ENCODE data around the gene SELENOS. TPM values are rescaled to one million over a fixed set of nuclear protein-coding genes. Genes with fewer than 3 reads are reported as not detected.

The SELENOS gene
- total RNA-seq, result 56.2 and 75.4 TPM in 2 replicates

- DNase-seq (ENCODE audit: low read depth), result peak; percentile 43
Measured at GRCh38 chr15:101277038-101277822, at the start of gene SELENOS. SELENOS (minus strand) TSS chr15:101277485; CDS start chr15:101277417, 68 bp downstream.

GRCh38 chr15:101326462-101327146, 49.3 kb upstream of the SELENOS start:
- no peak for DNase-seq (ENCODE audit: low read depth)

- DNase-seq (ENCODE audit: low read depth), result no peak
Measured at GRCh38 chr15:101326026-101326315, 48.7 kb upstream of the SELENOS start.

- DNase-seq (ENCODE audit: low read depth), result no peak
Measured at GRCh38 chr15:101325263-101326025, 48.2 kb upstream of the SELENOS start.

GRCh38 chr15:101324524-101325177, 47.4 kb upstream of the SELENOS start:
- DNase-seq (ENCODE audit: low read depth), result peak; percentile 10

GRCh38 chr15:101323793-101324523, 46.7 kb upstream of the SELENOS start:
- no peak for DNase-seq (ENCODE audit: low read depth)

- no peak for DNase-seq (ENCODE audit: low read depth)
Measured at GRCh38 chr15:101322854-101323477, 45.7 kb upstream of the SELENOS start.

GRCh38 chr15:101322016-101322695, 44.9 kb upstream of the SELENOS start:
- no peak for DNase-seq (ENCODE audit: low read depth)

GRCh38 chr15:101320501-101321052, 43.3 kb upstream of the SELENOS start:
- peak; percentile 62 for DNase-seq (ENCODE audit: low read depth)

GRCh38 chr15:101318839-101319238, 41.6 kb upstream of the SELENOS start:
- DNase-seq (ENCODE audit: low read depth), result no peak

- peak; percentile 81 for DNase-seq (ENCODE audit: low read depth)
Measured at GRCh38 chr15:101318147-101318819, 41.0 kb upstream of the SELENOS start.

- DNase-seq (ENCODE audit: low read depth), result no peak
Measured at GRCh38 chr15:101317336-101317872, 40.1 kb upstream of the SELENOS start.

- no peak for DNase-seq (ENCODE audit: low read depth)
Measured at GRCh38 chr15:101316529-101316928, 39.2 kb upstream of the SELENOS start.

- DNase-seq (ENCODE audit: low read depth), result no peak
Measured at GRCh38 chr15:101315736-101316135, 38.5 kb upstream of the SELENOS start.

GRCh38 chr15:101314336-101315125, 37.2 kb upstream of the SELENOS start:
- DNase-seq (ENCODE audit: low read depth), result no peak

GRCh38 chr15:101313041-101313761, 35.9 kb upstream of the SELENOS start:
- DNase-seq (ENCODE audit: low read depth), result no peak

- DNase-seq (ENCODE audit: low read depth), result no peak
Measured at GRCh38 chr15:101310508-101310907, 33.2 kb upstream of the SELENOS start.

GRCh38 chr15:101310161-101310480, 32.8 kb upstream of the SELENOS start:
- no peak for DNase-seq (ENCODE audit: low read depth)

Measured in renal cortical epithelial cell (primary cell).